ENCODE results near the gene TRIM43B.
A peak's percentile ranks its signal among the peaks of the same experiment; 100 is the strongest.
"Not testable (repeated sequence)": the region's sequence is repeated elsewhere in the genome, so short reads cannot be mapped to it uniquely, and the experiment has no call there.

The TRIM43B gene

GRCh38 chr2:95484654-95485053, at the start of gene TRIM43B:
Gene TRIM43B, minus strand, starts transcription at chr2:95484754. Its CDS starts 2,040 bp downstream, at chr2:95482714.
- DNase-seq: not testable (repeated sequence)

- no peak for DNase-seq
Observed at GRCh38 chr2:95531254-95531771, 46.8 kb upstream of the TRIM43B start.

- DNase-seq: no peak
Observed at GRCh38 chr2:95530734-95531133, 46.2 kb upstream of the TRIM43B start.

- DNase-seq: peak; percentile 69
Observed at GRCh38 chr2:95526360-95527341, 42.1 kb upstream of the TRIM43B start.

GRCh38 chr2:95525294-95526035, 40.9 kb upstream of the TRIM43B start:
- peak; percentile 30 for DNase-seq

GRCh38 chr2:95524195-95524594, 39.6 kb upstream of the TRIM43B start:
- no peak for DNase-seq

- DNase-seq: no peak
Observed at GRCh38 chr2:95514718-95515117, 30.2 kb upstream of the TRIM43B start.

- not testable (repeated sequence) for DNase-seq
Observed at GRCh38 chr2:95514226-95514625, 29.7 kb upstream of the TRIM43B start.

GRCh38 chr2:95509408-95509807, 24.9 kb upstream of the TRIM43B start:
- no peak for DNase-seq

GRCh38 chr2:95505222-95505621, 20.7 kb upstream of the TRIM43B start:
- no peak for DNase-seq

- DNase-seq: no peak
Observed at GRCh38 chr2:95500854-95501253, 16.3 kb upstream of the TRIM43B start.

GRCh38 chr2:95492076-95492475, 7.5 kb upstream of the TRIM43B start:
- DNase-seq: not testable (repeated sequence)

GRCh38 chr2:95475025-95475424, 9.5 kb downstream of the TRIM43B start:
- DNase-seq: not testable (repeated sequence)

GRCh38 chr2:95467984-95468383, 16.6 kb downstream of the TRIM43B start:
- not testable (repeated sequence) for DNase-seq

- DNase-seq: not testable (repeated sequence)
Observed at GRCh38 chr2:95466572-95466971, 18.0 kb downstream of the TRIM43B start.

GRCh38 chr2:95463292-95463691, 21.3 kb downstream of the TRIM43B start:
- DNase-seq: not testable (repeated sequence)

GRCh38 chr2:95445317-95445716, 39.2 kb downstream of the TRIM43B start:
- DNase-seq: not testable (repeated sequence)

- DNase-seq: not testable (repeated sequence)
Observed at GRCh38 chr2:95442474-95443099, 42.0 kb downstream of the TRIM43B start.

GRCh38 chr2:95435872-95436209, 48.7 kb downstream of the TRIM43B start:
- DNase-seq: not testable (repeated sequence)

GRCh38 chr2:95435162-95435871, 49.2 kb downstream of the TRIM43B start:
- DNase-seq: not testable (repeated sequence)

- not testable (repeated sequence) for DNase-seq
Observed at GRCh38 chr2:95434507-95435076, 50.0 kb downstream of the TRIM43B start.

GRCh38 chr2:95433973-95434372, 50.6 kb downstream of the TRIM43B start:
- not testable (repeated sequence) for DNase-seq

All from NCI-H526 treated with DMSO at 0.1 percent for 48 hours (cell line).